Trophoblast cell (in vitro differentiated cells and primary cell): ENCODE data around the gene ERGIC1.

Experiments used
- DNase-seq, 2 donors: peaks; one replicate each; pipeline ENCODE4 v3.0.0-alpha.2; 2016
- H2AFZ ChIP-seq: 2 replicates; pipeline ENCODE4 v1.6.1; 2013; ENCODE audit warnings: low read length, moderate library complexity, mild to moderate bottlenecking; ENCODE audit not compliant: insufficient read depth, poor library complexity
- H2AK5ac ChIP-seq: 2 replicates; pipeline ENCODE4 v1.6.1; 2013; ENCODE audit warnings: mild to moderate bottlenecking, low read length
- H2BK120ac ChIP-seq: 2 replicates; pipeline ENCODE4 v1.6.1; 2013; ENCODE audit warnings: low read length, mild to moderate bottlenecking, moderate library complexity; ENCODE audit not compliant: insufficient read depth, poor library complexity
- H2BK12ac ChIP-seq: 2 replicates; pipeline ENCODE4 v1.6.1; 2013; ENCODE audit warnings: mild to moderate bottlenecking, low read length, moderate library complexity
- H2BK5ac ChIP-seq: 2 replicates; pipeline ENCODE4 v1.6.1; 2013; ENCODE audit warnings: low read length, low read depth, moderate library complexity, mild to moderate bottlenecking; ENCODE audit not compliant: poor library complexity
- H3K14ac ChIP-seq: 2 replicates; pipeline ENCODE4 v1.6.1; 2013; ENCODE audit warnings: mild to moderate bottlenecking, low read length
- H3K18ac ChIP-seq: 2 replicates; pipeline ENCODE4 v1.6.1; 2013; ENCODE audit warnings: mild to moderate bottlenecking, low read length
- H3K23ac ChIP-seq: 2 replicates; pipeline ENCODE4 v1.6.1; 2013; ENCODE audit warnings: low read length
- H3K27ac ChIP-seq: 2 replicates; pipeline ENCODE4 v1.5.1; 2013; ENCODE audit warnings: low read depth, mild to moderate bottlenecking, inconsistent platforms, low read length, moderate library complexity
- H3K27me3 ChIP-seq: 2 replicates; pipeline ENCODE4 v1.6.1; 2013; ENCODE audit warnings: inconsistent platforms, mild to moderate bottlenecking, low read length, moderate library complexity; ENCODE audit not compliant: insufficient read depth
- H3K36me3 ChIP-seq, 2 experiments: 1 replicate in 1 of 2; 2 replicates in 1 of 2; pipeline ENCODE4 v1.6.1; 2013; ENCODE audit warnings: low read length in 2 of 2, mild to moderate bottlenecking in 2 of 2, moderate library complexity in 1 of 2; ENCODE audit not compliant: insufficient read depth in 2 of 2, control insufficient read depth in 1 of 2
- H3K4ac ChIP-seq: 2 replicates; pipeline ENCODE4 v1.6.1; 2013; ENCODE audit warnings: low read depth, mild to moderate bottlenecking, low read length, moderate library complexity
- H3K4me1 ChIP-seq, 2 experiments: 1 replicate in 1 of 2; 2 replicates in 1 of 2; pipeline ENCODE4 v1.6.1; 2013; ENCODE audit warnings: low read length in 2 of 2, mild to moderate bottlenecking in 2 of 2, moderate library complexity in 1 of 2; ENCODE audit not compliant: insufficient read depth in 2 of 2, control insufficient read depth in 1 of 2
- H3K4me2 ChIP-seq: 2 replicates; pipeline ENCODE4 v1.6.1; 2013; ENCODE audit warnings: inconsistent platforms, mild to moderate bottlenecking, low read length, moderate library complexity
- H3K4me3 ChIP-seq: 2 replicates; pipeline ENCODE4 v1.5.1; 2013; ENCODE audit warnings: mild to moderate bottlenecking, low read depth, low read length, inconsistent platforms
- H3K79me1 ChIP-seq: one replicate; pipeline ENCODE4 v1.6.1; 2013; ENCODE audit warnings: low read length
- H3K79me2 ChIP-seq: 2 replicates; pipeline ENCODE4 v1.6.1; 2013; ENCODE audit warnings: low read length, mild to moderate bottlenecking; ENCODE audit not compliant: control insufficient read depth, insufficient read depth, poor library complexity
- H3K9ac ChIP-seq: 2 replicates; pipeline ENCODE4 v1.6.1; 2013; ENCODE audit warnings: mild to moderate bottlenecking, low read length
- H3K9me3 ChIP-seq: 2 replicates; pipeline ENCODE4 v1.6.1; 2013; ENCODE audit warnings: low read depth, mild to moderate bottlenecking, control low read depth, inconsistent platforms, low read length; ENCODE audit not compliant: insufficient read depth
- H4K12ac ChIP-seq: 2 replicates; pipeline ENCODE4 v1.6.1; 2013; ENCODE audit warnings: low read depth, mild to moderate bottlenecking, low read length, moderate library complexity
- H4K8ac ChIP-seq: 2 replicates; pipeline ENCODE4 v1.6.1; 2013; ENCODE audit warnings: low read depth, mild to moderate bottlenecking, low read length, moderate library complexity
- H4K91ac ChIP-seq: one replicate; pipeline ENCODE4 v1.6.1; 2013; ENCODE audit warnings: low read depth, mild to moderate bottlenecking, low read length, moderate library complexity
- WGBS: extraction: QIAGEN DNeasy Blood & Tissue Kit; methylation state at CpG from one replicate; pipeline ENCODE4 v1.1.7; 2013; ENCODE audit warnings: missing lambda C conversion rate; ENCODE audit not compliant: insufficient read length, insufficient coverage; ENCODE audit errors: extremely low coverage; 5-methylcytosine and 5-hydroxymethylcytosine counted together

The ERGIC1 gene

DNA sequence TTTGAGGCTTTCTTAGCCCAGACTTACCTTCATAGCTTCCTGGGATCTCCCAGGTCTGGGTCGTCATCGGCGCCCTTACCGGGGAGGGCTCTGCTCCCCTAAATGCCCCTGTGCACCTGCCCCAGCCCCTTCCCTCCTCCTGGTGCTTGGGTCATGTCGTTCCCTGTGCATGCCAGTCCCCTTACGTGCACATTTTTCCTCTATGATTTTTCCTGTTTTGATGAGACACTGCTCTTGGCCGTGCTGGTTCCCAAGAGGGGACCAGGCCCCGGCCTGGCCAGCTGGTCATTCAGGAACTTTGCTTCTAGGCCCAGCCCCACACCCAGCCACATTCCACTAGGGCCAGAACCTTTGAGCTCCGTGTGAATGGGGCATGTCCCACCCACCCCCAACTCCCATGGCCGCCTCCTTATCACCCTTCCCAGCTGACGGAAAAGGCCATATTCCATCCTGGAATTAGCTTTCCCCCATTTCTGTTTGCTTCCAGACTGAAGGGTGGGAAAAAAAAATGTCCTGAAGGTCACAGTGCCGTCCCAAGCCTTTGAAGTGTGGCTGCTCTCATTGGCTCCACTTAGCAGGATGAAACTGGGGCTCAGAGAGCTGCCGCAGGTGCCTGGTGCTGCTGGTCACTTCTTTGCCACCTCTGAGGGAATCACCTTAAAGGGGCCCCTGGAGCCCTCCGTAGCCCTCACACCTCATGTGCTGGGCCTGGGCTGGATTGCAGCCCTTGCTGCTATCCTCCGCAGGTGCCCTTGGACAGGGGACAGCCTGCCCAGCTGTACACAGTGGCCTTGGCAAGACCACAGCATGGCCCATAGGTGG lies 25.1 kb downstream of the ERGIC1 start:
- Histone ChIP-seq H4K91ac (no peak overlapping the region), H4K12ac (no peak overlapping the region), H3K9ac (no peak overlapping the region), H3K79me1 (peaks cover 2% of the 10 kb centered on the region), H2BK5ac (no peak overlapping the region), H3K4me2 (no peak overlapping the region), H3K9me3 (peaks cover 3% of the 10 kb centered on the region), H2BK12ac (no peak overlapping the region), H3K79me2 (no peaks in the 10 kb centered on the region), H3K4ac (no peak overlapping the region), H3K4me1 (peaks cover 8 to 9% of the 10 kb centered on the region in 2 experiments), H3K36me3 (peaks cover 3 to 7% of the 10 kb centered on the region in 2 experiments), H3K27me3 (no peaks in the 10 kb centered on the region), H2BK120ac (no peak overlapping the region), H4K8ac (no peak overlapping the region), H3K4me3 (no peak overlapping the region), H3K27ac (no peak overlapping the region), H2AFZ (no peak overlapping the region), H3K18ac (no peak overlapping the region), H2AK5ac (no peak overlapping the region), H3K23ac (no peak overlapping the region), H3K14ac (no peak overlapping the region)
- DNase-seq, result peak; percentile 93 to 94
- WGBS, result no CpG with 5 or more reads among the region's 15 CpGs

DNA sequence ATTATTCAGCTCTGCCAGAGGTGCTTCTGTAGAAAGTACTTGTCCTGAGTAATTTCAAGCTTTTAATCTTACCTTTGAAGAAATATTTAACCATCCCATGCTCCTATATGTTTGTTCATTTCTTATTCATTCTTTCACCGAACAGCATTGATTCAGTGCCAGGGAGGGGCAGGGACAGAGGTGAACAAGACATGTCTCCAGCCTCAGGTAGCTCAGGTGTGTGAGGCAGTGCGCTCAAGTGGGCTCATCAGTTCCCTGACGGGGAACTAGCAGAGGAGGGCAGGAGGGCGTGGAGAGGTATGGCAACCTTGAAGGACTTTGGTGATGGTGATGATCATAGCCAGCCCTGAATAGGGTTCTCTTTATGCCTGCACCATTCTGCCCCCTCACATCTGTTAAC lies 25.9 kb downstream of the ERGIC1 start:
- Histone ChIP-seq H3K9ac (no peak overlapping the region), H3K4me1 (peaks cover 8 to 9% of the 10 kb centered on the region in 2 experiments), H4K12ac (no peak overlapping the region), H3K4me2 (no peak overlapping the region), H3K4me3 (no peak overlapping the region), H3K4ac (no peak overlapping the region), H3K27me3 (no peaks in the 10 kb centered on the region), H3K9me3 (peaks cover 3% of the 10 kb centered on the region), H3K18ac (no peak overlapping the region), H3K36me3 (peaks cover 3 to 4% of the 10 kb centered on the region in 2 experiments), H2AK5ac (no peak overlapping the region), H3K27ac (no peak overlapping the region), H4K91ac (no peak overlapping the region), H3K23ac (no peak overlapping the region), H4K8ac (no peak overlapping the region), H2AFZ (peak overlapping the region; percentile 50), H3K14ac (no peak overlapping the region), H2BK5ac (no peak overlapping the region), H3K79me1 (peaks cover 2% of the 10 kb centered on the region), H3K79me2 (no peaks in the 10 kb centered on the region), H2BK120ac (no peak overlapping the region), H2BK12ac (no peak overlapping the region)
- WGBS, result no CpG with 5 or more reads among the region's 4 CpGs
- no peak for DNase-seq

GRCh38 chr5:172860520-172861443 lies 26.7 kb downstream of the ERGIC1 start:
- H2AK5ac ChIP-seq, result no peak overlapping the region
- H3K4me1 ChIP-seq, result peaks cover 8 to 9% of the 10 kb centered on the region in 2 experiments
- no peak overlapping the region for H3K4me2 ChIP-seq
- H2AFZ ChIP-seq, result no peak overlapping the region
- no peak overlapping the region for H3K23ac ChIP-seq
- no peak overlapping the region for H3K14ac ChIP-seq
- no peak overlapping the region for H3K9ac ChIP-seq
- H2BK12ac ChIP-seq, result no peak overlapping the region
- no peak overlapping the region for H3K18ac ChIP-seq
- H4K8ac ChIP-seq, result no peak overlapping the region
- H3K27ac ChIP-seq, result no peak overlapping the region
- no peak overlapping the region for H2BK120ac ChIP-seq
- peak overlapping the region; percentile 19 for H3K4me3 ChIP-seq
- no CpG with 5 or more reads among the region's 24 CpGs for WGBS
- H3K27me3 ChIP-seq, result no peaks in the 10 kb centered on the region
- H3K4ac ChIP-seq, result no peak overlapping the region
- no peaks in the 10 kb centered on the region for H3K79me2 ChIP-seq
- H4K91ac ChIP-seq, result no peak overlapping the region
- no peak overlapping the region for H2BK5ac ChIP-seq
- H4K12ac ChIP-seq, result no peak overlapping the region
- DNase-seq, result no peak
- peaks cover 1 to 3% of the 10 kb centered on the region in 2 experiments for H3K36me3 ChIP-seq
- peaks cover 3% of the 10 kb centered on the region for H3K9me3 ChIP-seq
- H3K79me1 ChIP-seq, result peaks cover 2% of the 10 kb centered on the region

- Histone ChIP-seq H4K91ac (no peak overlapping the region), H3K79me2 (no peaks in the 10 kb centered on the region), H2BK12ac (no peak overlapping the region), H4K12ac (no peak overlapping the region), H3K27me3 (no peaks in the 10 kb centered on the region), H4K8ac (no peak overlapping the region), H3K14ac (no peak overlapping the region), H3K79me1 (peaks cover 2% of the 10 kb centered on the region), H3K18ac (no peak overlapping the region), H2BK5ac (no peak overlapping the region), H3K4me2 (no peak overlapping the region), H3K9me3 (peaks cover 3% of the 10 kb centered on the region), H3K4me1 (peaks cover 8 to 9% of the 10 kb centered on the region in 2 experiments), H3K4me3 (no peak overlapping the region), H3K23ac (no peak overlapping the region), H3K27ac (no peak overlapping the region), H3K4ac (no peak overlapping the region), H2AK5ac (no peak overlapping the region), H2BK120ac (no peak overlapping the region), H3K9ac (no peak overlapping the region), H2AFZ (no peak overlapping the region), H3K36me3 (peaks cover 1 to 3% of the 10 kb centered on the region in 2 experiments)
- no CpG with 5 or more reads among the region's 5 CpGs for WGBS
- DNase-seq, result no peak
These were observed 27.4 kb downstream of the ERGIC1 start for GRCh38 chr5:172861461-172861860.
